ENCODE data around the gene OR5B12.

DNA sequence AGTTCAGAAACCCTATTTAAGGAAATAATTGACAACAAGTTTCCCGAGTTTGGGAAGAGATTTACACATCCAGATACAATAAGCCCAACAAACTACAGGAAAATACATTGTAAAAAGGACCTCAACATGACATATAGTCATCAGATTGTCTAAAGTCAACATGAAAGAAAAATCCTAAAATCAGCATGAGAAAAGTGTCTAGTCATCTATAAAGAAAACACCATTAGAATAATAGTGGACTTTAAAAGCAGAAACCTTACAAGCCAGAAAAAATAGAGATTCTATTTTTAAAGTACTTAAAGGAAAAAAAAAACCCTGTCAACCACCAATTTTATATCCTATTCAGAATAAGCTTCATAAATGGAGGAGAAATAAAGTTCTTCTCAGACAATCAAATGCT, 12.8 kb downstream of the OR5B12 start:
- TF ChIP-seq, protein P1, sequence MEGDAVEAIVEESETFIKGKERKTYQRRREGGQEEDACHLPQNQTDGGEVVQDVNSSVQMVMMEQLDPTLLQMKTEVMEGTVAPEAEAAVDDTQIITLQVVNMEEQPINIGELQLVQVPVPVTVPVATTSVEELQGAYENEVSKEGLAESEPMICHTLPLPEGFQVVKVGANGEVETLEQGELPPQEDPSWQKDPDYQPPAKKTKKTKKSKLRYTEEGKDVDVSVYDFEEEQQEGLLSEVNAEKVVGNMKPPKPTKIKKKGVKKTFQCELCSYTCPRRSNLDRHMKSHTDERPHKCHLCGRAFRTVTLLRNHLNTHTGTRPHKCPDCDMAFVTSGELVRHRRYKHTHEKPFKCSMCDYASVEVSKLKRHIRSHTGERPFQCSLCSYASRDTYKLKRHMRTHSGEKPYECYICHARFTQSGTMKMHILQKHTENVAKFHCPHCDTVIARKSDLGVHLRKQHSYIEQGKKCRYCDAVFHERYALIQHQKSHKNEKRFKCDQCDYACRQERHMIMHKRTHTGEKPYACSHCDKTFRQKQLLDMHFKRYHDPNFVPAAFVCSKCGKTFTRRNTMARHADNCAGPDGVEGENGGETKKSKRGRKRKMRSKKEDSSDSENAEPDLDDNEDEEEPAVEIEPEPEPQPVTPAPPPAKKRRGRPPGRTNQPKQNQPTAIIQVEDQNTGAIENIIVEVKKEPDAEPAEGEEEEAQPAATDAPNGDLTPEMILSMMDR (IDR thresholded peaks at IDR 0.05), result no peak
- TF ChIP-seq POLR2A (IDR thresholded peaks at IDR 0.05), result no peak
